ENCODE data around the gene KDM4C. TPM values are rescaled to one million over a fixed set of nuclear protein-coding genes. Genes with fewer than 3 reads are reported as not detected.

Gene KDM4C
- polyA plus RNA-seq, 1 donor (not counting 4 experiments of a cell fraction or from before 2014, with no cell fraction given) = 17.2 TPM

DNA sequence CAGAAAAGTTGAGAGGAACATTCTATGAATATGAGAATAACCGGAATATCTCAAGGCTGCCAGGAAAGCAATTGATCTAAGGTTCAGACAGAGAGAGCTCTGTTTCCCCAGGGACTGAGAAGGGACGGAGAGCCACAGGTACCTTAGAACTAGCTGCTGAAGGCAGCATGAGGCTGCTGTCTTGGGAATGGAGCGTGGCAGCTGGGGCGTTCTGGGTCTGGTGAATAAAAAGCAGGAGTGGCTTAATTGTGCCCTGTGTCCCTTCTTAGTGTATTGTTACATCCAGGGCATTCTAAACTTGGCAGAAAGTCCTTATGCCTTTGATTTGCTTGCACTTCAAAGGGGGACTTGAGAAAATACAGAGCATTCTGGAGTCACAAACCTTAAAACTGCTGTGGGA lies 434.5 kb downstream of the KDM4C start:
- FAIRE-seq = no peak
- no peak overlapping the region for H3K27ac ChIP-seq (ENCODE audit: control insufficient read depth, insufficient read depth, low read length)
- dilution Hi-C loops (cut with MboI; ENCODE audit: extremely low pct_ligation_motif_present, low sequenced_read_pairs) = no loop called here

DNA sequence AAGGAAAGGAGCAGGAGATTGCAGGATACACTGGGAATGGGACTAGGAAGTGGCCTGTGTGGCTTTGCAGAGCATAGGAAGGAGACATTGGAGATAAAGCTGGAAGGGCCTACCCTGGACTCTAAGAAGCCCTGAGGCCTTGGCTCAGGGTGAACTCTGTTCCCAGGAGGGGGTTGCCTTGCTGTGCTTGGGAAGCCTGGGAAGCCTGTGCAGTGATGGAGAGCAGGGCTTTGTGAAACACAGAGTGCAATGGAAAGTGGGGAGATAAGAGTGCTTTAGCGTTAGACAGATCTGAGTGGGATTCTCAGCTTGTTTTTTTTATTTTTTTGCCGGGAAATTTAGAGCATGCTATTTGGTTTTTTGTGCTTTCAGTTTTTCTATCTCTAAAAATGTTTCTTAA lies 437.8 kb downstream of the KDM4C start:
- no peaks in the 10 kb centered on the region for H3K27me3 ChIP-seq (ENCODE audit: control insufficient read depth, extremely low read depth, insufficient read depth, low read length)
- no peaks in the 10 kb centered on the region for H3K9me1 ChIP-seq (ENCODE audit: control insufficient read depth, extremely low read depth, insufficient read depth, low read length)
- H2AFZ ChIP-seq (ENCODE audit: control insufficient read depth, low read length) = no peak overlapping the region
- DNase-seq (ENCODE audit: low read depth, low spot score) (no peak), FAIRE-seq (no peak)
- no peak overlapping the region for H3K4me3 ChIP-seq (ENCODE audit: control insufficient read depth in 2 of 3, extremely low read depth in 1 of 3, insufficient read depth in 2 of 3, low read depth in 1 of 3, low read length in 3 of 3)
- no peaks in the 10 kb centered on the region for H3K9me3 ChIP-seq (ENCODE audit: control insufficient read depth, low read depth, low read length)
- H3K4me2 ChIP-seq (ENCODE audit: control insufficient read depth, extremely low read depth, insufficient read depth, low read depth, low read length) = no peak overlapping the region
- H3K79me2 ChIP-seq (ENCODE audit: control insufficient read depth, insufficient read depth, low read length) = no peaks in the 10 kb centered on the region
- TF ChIP-seq EZH2 (IDR thresholded peaks at IDR 0.05; ENCODE audit: low read length) = no peak
- no peak for TF ChIP-seq CTCF (optimal IDR thresholded peaks at IDR 0.05 in 1 of 3, IDR thresholded peaks at IDR 0.05 in 1 of 3, conservative IDR thresholded peaks at IDR 0.05 in 1 of 3; ENCODE audit: extremely low read depth in 1 of 3, insufficient read depth in 2 of 3, low read length in 3 of 3)
- dilution Hi-C loops (cut with MboI; ENCODE audit: extremely low pct_ligation_motif_present, low sequenced_read_pairs) = no loop called here
- no peak overlapping the region for H3K27ac ChIP-seq (ENCODE audit: control insufficient read depth, insufficient read depth, low read length)
- no peaks in the 10 kb centered on the region for H4K20me1 ChIP-seq (ENCODE audit: control insufficient read depth, extremely low read depth, insufficient read depth, low read length)
- no peaks in the 10 kb centered on the region for H3K36me3 ChIP-seq (ENCODE audit: control insufficient read depth in 2 of 2, extremely low read depth in 1 of 2, insufficient read depth in 2 of 2, low read length in 2 of 2)
- no peaks in the 10 kb centered on the region for H3K4me1 ChIP-seq (ENCODE audit: control insufficient read depth, extremely low read depth, insufficient read depth, low read length)
- no peak overlapping the region for H3K9ac ChIP-seq (ENCODE audit: control insufficient read depth, extremely low read depth, insufficient read depth, low read length)

More for the DNA sequence above, 434.5 kb downstream of the KDM4C start:
- no peaks in the 10 kb centered on the region for H4K20me1 ChIP-seq (ENCODE audit: control insufficient read depth, extremely low read depth, insufficient read depth, low read length)
- no peak for DNase-seq (ENCODE audit: low read depth, low spot score)
- no peaks in the 10 kb centered on the region for H3K27me3 ChIP-seq (ENCODE audit: control insufficient read depth, extremely low read depth, insufficient read depth, low read length)
- TF ChIP-seq EZH2 (IDR thresholded peaks at IDR 0.05; ENCODE audit: low read length) (no peak), CTCF (optimal IDR thresholded peaks at IDR 0.05 in 1 of 3, IDR thresholded peaks at IDR 0.05 in 1 of 3, conservative IDR thresholded peaks at IDR 0.05 in 1 of 3; ENCODE audit: extremely low read depth in 1 of 3, insufficient read depth in 2 of 3, low read length in 3 of 3) (no peak)
- no peaks in the 10 kb centered on the region for H3K79me2 ChIP-seq (ENCODE audit: control insufficient read depth, insufficient read depth, low read length)
- no peak overlapping the region for H2AFZ ChIP-seq (ENCODE audit: control insufficient read depth, low read length)
- no peaks in the 10 kb centered on the region for H3K9me1 ChIP-seq (ENCODE audit: control insufficient read depth, extremely low read depth, insufficient read depth, low read length)
- no peaks in the 10 kb centered on the region for H3K36me3 ChIP-seq (ENCODE audit: control insufficient read depth in 2 of 2, extremely low read depth in 1 of 2, insufficient read depth in 2 of 2, low read length in 2 of 2)
- H3K9me3 ChIP-seq (ENCODE audit: control insufficient read depth, low read depth, low read length) = no peaks in the 10 kb centered on the region
- no peak overlapping the region for H3K9ac ChIP-seq (ENCODE audit: control insufficient read depth, extremely low read depth, insufficient read depth, low read length)
- H3K4me1 ChIP-seq (ENCODE audit: control insufficient read depth, extremely low read depth, insufficient read depth, low read length) = no peaks in the 10 kb centered on the region
- no peak overlapping the region for H3K4me3 ChIP-seq (ENCODE audit: control insufficient read depth in 2 of 3, extremely low read depth in 1 of 3, insufficient read depth in 2 of 3, low read depth in 1 of 3, low read length in 3 of 3)
- no peak overlapping the region for H3K4me2 ChIP-seq (ENCODE audit: control insufficient read depth, extremely low read depth, insufficient read depth, low read depth, low read length)
